GM19351 (cell line): Measurements from ENCODE around the gene FAU.
A peak's percentile ranks its signal among the peaks of the same experiment; 100 is the strongest.

Experiments
- ATAC-seq: cut with Tn5 transposase; IDR thresholded peaks from one replicate; pipeline ENCODE4 v1.9.1; 2021; ENCODE audit warnings: mild to moderate bottlenecking, moderate library complexity; ENCODE audit not compliant: unreplicated experiment

The FAU gene

DNA sequence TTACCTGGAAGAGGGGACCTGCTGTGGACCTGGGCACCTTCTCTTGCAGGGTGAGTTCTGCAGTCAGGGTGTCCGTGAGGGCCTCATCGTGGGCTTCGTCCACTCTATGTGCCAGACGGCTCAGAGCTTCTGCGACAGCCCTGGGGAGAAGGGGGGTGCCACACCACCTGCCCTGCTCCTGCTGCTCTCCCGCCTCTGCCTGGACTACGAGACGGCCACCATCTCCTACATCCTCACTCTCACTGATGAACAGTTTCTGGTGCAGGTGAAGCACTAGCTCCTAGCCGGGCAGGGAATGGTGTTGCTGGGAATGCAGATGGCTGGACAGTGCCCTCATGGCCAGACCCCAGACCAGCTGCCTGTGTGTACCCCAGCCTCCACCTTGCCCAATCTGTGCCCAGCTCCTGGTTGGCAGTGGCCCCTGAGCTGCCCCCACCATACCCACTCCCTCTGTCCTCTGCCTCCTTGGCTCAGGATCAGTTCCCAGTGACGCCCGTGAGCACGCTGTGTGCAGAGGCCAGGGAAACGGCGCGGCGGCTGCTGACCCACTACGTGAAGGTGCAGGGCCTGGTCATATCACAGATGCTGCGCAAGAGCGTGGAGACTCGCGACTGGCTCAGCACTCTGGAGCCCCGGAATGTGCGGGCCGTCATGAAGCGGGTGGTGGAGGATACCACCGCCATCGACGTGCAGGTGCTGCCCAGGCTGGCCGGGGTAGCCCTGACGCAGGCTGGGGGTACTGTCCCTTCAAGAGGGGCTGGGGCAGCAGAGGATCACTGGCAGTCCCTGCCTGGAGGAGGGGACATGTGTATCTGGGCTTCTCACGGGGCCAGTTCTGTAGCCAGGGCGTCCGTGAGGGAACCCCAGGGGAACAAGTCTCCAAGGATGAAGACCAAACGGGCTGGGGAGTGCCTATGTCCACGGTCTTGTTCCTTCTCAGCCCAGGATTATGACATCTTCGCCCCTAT lies 12.4 kb downstream of the FAU start:
- no peak for ATAC-seq

DNA sequence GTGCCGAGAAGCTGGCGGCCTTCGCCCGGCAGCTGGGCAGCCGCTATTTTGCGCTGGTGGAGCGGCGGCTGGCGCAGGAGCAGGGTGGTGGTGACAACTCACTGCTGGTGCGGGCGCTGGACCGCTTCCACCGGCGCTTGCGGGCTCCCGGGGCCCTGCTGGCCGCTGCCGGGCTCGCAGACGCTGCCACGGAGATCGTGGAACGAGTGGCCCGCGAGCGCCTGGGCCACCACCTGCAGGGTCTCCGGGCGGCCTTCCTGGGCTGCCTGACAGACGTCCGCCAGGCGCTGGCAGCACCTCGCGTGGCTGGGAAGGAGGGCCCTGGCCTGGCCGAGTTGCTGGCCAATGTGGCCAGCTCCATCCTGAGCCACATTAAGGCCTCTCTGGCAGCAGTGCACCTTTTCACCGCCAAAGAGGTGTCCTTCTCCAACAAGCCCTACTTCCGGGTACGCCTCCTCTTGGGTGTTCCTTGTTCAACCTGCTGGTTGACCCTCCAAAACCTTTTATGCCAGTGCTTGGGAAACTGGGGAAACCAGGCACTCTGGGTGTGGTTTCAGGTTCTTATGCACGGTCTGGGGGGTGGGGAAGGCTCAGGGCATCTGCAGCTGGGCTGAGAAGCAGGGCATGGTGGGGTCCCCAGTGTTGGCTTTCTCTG lies 13.3 kb downstream of the FAU start:
- no peak for ATAC-seq

DNA sequence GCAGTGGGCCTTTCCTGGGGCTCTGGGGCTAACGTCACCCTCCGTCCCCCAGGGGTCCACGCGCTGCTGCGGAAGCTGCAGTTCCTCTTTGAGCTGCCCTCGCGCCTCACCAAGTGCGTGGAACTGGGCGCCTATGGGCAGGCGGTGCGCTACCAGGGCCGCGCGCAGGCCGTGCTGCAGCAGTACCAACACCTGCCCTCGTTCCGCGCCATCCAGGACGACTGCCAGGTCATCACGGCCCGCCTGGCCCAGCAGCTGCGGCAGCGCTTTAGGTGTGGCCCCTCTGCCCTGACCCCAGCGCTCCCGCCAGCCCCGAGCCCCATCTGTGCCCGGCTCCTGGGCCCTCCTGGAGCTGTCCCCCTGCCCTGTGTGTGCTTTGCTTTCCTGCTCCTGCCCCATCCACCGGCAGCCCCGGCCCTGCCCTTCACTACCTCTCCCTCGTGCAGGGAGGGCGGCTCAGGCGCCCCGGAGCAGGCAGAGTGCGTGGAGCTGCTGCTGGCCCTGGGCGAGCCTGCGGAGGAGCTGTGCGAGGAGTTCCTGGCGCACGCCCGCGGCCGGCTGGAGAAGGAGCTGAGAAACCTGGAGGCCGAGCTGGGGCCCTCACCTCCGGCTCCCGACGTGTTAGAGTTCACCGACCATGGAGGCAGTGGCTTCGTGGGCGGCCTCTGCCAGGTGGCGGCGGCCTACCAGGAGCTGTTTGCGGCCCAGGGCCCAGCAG lies 14.0 kb downstream of the FAU start:
- ATAC-seq = no peak

DNA sequence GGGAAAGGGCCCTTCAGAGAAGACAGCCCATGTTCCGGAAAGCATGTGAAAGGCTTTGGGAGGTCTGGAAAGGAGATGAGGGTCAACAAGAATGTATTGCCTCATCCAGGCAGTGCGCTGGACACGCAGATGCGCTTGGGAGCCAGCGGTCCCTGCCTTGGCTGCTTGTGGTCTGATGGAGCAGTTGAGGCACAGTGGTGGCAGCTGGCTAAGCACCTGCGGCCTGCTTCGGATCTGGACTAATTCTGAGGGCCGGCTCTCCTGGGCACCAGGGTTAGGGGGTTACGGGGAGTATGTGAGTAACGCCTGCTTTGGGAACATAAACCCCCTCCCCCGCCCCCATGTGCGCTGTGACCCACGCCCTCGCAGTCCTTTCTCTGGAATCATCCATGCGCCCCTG lies 14.9 kb downstream of the FAU start:
- no peak for ATAC-seq

DNA sequence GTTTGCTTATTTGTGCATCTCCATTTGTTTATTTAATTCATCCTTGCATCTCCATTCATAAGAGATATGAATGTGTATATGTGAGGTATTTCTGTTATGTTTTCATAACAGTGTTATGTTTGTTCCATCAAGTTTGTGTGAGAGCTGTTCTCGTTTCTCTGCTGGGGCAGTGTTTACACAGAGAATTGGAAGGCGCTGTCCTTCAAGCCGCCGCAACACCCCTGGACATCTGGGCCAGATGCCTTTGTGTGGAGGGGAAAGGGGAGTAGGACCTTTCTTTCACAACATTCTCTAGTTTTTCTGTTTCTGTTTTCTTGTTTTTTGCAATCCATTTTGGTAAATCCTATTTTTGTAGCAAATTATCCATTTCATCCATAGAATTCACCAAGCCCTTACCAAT lies 17.3 kb downstream of the FAU start:
- no peak for ATAC-seq

DNA sequence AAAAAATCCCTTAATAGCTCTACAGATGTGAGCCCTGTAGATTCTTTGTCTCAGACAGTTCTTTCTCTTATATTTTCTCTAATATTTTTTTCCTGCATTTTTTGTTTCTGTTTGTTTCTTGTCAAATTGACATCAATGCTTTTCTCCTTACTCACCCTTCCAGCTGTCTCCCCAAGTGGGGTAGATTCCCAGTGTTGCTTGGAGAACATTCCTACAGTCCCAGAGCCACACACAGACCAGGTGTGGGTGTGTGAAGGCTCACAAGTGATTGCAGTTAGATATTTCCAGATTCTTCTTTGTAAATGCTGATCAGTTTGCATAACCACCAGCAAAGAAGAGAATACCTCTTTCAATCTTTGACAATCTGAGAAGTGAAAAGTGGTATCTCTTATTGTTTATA lies 18.5 kb downstream of the FAU start:
- no peak for ATAC-seq

DNA sequence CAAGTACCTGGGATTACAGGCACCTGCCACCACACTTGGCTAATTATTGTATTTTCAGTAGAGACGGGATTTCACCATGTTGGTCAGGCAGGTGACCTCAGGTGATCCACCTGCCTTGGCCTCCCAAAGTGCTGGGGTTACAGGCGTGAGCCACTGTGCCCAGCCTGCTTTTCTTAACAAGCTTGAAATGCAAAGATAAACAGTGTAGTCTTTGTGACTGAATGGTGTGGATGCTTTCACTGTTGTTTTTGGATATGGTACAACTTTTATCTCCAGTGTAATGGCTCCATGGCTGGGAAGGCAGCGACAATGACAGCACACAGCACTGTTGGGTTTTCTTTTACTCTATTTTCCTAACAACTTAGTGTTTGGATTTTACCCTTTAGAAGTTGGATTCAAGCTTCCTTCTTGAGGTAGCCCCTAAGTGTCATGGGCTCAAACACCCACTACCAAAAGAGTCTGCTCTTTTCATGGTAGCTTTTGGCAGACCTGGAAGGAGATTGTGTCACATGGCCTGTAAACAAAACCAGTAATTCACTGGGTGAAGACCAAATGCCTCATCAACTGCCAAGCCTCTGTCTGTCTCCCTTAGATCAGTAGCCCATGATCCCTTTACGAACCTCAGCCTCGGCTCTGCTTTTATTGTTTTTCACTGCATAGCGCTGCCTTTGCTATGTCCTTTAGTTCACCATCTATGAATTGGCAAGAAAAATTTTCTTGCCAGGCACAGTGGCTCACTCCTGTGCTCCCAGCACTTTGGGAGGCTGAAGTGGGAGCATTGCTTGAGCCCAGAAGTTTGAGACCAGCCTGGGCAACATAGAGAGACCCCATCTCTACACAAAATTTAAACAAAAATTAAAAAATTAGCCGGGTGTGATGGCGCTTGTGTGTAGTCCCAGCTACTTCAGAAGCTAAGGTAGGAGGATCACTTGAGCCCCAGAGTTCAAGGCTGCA lies 19.5 kb downstream of the FAU start:
- no peak for ATAC-seq

DNA sequence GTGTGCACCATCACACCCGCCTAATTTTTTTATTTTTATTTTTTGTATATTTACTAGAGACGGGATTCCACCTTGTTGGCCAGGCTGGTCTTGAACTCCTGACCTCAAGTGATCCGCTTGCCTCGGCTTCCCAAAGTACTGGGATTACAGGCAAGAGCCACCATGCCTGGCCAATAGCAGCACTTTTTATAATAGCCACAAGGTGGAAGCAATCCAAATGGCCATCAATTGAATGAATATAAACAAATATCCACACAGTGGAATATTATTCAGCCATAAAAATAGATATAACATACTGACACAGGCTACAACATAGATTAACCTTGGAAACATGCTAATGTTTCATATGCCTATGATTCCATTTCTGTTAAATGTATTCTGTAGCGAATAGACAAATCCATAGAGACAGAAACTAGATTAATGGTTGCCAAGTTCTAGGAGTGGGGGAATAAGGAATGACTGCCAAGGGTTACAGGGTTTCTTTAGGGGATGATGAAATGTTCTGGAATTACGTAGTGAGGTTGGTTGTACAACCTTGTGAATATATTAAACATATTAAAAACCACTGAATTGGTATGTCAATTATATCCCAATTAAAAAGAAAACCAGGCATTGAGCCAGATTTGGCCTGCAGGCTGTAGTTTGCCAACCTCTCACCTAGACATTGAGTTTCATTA lies 21.1 kb downstream of the FAU start:
- no peak for ATAC-seq

DNA sequence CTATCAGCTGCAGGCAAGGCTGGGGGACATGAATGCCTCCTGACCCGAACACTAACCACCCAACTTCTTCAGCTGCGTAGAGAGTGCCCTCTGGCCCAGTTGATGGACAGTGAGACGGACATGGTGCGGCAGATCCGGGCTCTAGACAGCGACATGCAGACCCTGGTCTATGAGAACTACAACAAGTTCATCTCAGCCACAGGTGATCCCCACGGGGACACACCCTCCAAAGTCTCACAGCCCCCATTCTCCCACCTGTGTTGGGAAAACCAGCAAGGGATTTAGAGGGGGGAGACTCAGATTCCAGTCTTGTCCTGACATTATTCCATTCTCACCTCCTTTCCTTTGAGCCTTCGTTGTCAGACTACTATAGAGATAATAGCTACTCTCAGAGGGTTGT lies 25.0 kb downstream of the FAU start:
- ATAC-seq = no peak

DNA sequence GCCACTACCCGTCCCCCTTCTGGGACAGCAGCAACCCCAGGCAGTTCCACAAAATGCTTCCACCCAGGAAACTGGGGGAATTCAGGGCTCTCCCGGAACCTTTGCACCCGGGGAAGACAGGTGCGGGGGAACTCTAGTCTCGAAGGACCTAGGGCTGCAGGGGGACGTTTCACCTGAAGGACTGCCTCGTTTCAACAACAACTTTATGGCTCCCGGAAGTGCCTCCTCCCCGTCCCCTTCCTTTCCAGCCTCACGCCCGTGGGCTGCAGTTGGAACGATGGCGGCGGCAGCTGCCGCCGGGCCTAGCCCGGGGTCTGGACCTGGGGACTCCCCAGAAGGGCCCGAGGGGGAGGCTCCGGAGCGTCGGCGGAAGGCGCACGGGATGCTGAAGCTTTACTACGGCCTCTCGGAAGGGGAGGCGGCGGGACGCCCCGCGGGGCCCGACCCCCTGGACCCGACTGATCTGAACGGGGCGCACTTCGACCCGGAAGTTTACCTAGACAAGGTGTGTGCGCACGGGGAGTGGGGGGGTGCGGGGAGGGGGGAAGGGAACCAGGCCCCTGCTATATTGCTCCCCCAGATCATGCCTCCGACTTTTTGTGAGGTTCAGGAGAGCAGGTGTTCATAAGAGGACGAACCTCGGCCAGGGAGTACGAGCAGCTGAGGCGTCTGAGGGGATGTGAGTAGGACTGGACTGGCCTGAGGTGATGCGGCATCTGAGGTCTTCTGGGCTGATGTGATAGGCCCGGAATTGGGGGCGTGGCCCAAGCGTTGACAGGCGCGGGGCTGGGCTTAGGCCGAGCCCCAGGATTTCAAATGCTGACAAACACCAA lies 25.7 kb downstream of the FAU start, which contains the start of gene VPS51:
Gene VPS51 (plus strand): TSS at position 241 of the 833 bp plus-strand sequence. CDS start 37 bp downstream, at position 278.
- peak; percentile 92 for ATAC-seq

DNA sequence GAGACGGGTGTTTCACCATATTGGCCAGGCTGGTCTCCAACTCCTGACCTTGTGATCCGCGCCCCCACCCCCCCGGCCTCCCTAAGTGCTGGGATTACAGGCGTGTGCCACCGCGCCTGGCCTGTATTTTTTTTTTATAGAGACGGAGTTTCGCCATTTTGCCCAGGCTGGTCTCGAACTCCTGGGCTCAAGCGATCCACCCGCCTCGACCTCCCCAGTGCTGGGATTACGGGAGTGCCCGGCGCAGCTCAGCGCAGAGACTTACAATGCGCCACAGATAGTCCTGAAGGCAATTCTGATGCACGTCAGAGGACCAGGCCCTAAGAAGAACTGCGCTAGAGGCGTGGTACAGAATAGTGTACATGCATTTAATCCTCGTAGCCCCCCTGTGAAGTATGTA lies 26.5 kb downstream of the FAU start:
- no peak for ATAC-seq

DNA sequence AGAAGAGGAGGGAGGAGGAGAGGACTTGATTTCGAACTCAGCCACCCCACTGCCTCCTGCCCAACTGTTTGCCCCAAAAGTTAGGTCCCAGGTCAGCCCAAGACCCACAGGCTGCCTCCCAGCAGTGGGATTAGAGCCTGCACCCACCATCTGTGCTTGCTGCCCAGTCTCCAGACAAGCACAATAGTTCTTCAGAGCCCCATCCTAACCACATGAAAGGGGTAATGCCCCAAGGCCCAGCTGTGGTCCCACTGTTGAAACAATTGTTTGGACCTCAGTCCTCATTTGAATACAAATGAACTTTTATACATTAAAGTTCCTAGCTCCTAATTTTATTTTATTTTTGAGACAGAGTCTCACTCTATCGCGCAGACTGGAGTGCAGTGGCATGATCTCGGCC lies 31.3 kb downstream of the FAU start:
- no peak for ATAC-seq

DNA sequence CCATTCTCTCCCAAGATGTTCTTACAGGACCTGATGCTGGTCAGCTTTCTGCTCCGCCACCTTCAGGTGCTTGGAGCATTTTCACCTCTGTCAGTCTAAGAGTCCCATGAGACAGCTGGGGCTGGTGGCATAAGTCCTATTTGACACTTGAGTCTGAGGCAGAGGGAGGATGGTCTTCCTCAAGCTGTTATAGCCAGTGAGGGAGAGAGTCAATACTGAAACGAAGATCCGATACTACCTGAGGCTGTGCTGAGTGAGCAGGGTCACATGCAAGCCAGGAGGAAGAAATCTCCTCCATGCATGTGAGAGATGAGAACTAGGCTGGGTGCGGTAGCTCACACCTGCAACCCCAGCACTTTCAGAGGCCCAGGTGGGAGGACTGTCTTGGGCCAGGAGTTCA lies 32.3 kb downstream of the FAU start:
- ATAC-seq = no peak

DNA sequence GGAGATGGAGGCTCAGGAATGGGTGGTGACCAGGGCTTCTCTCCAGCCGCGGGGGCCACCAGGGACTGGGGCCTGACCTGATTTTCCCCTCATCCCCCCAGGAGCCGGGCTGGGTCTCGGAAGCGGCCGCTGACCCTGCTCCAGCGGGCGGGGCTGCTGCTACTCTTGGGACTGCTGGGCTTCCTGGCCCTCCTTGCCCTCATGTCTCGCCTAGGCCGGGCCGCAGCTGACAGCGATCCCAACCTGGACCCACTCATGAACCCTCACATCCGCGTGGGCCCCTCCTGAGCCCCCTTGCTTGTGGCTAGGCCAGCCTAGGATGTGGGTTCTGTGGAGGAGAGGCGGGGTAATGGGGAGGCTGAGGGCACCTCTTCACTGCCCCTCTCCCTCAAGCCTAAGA lies 34.1 kb downstream of the FAU start:
- no peak for ATAC-seq

DNA sequence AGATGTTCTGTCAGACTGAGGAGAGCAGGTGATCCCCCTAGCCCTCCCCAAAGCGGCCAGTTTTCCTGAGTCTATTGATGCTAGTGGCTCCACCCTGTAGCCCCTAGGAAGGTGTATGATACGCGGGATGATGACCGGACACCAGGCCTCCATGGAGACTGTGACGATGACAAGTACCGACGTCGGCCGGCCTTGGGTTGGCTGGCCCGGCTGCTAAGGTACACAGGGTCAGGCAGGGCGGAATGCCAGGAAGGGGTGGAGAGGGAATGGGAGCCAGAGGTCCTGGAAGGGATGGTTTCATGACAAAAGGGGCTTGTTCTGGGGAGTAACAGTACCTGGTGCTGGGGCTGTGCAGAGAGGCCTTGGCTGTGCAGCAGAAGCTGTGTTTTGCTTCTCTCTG lies 34.7 kb downstream of the FAU start:
- ATAC-seq = no peak

DNA sequence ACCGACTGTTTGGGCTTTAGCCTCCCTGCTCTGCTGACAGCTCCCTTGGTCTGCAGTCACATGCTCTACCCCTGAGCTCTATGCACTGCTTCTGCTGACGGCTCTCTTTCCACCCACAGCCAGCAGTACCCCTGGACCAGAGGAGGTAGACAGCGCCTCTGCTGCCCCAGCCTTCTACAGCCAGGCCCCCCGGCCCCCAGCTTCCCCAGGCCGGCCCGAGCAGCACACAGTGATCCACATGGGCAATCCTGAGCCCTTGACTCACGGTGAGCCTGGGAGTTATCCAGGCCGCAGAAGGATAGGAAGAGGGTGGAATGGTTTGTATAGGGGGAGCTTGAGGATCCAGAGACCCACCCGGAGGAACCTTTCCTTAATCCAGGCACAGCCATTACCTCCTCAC lies 35.1 kb downstream of the FAU start:
- ATAC-seq = no peak

DNA sequence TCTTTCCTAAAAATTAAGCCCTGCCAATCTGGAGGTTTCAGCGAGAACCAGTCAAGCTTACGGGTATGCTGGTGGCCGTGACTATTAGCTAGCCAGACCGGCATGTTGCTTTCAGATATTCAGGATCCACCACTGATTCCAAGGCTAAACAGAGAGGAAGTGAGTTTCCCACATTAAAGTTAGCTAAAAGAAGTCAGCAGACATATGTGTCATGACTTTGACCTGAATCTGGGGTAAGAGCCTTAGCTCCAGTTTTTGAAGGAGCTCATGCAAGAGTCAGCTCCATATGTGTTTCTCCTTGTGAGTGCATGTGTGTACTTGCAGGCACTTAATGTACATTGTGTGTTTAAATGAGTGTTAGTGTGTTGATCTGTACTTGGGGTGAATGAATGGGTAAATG lies 36.5 kb downstream of the FAU start:
- no peak for ATAC-seq

DNA sequence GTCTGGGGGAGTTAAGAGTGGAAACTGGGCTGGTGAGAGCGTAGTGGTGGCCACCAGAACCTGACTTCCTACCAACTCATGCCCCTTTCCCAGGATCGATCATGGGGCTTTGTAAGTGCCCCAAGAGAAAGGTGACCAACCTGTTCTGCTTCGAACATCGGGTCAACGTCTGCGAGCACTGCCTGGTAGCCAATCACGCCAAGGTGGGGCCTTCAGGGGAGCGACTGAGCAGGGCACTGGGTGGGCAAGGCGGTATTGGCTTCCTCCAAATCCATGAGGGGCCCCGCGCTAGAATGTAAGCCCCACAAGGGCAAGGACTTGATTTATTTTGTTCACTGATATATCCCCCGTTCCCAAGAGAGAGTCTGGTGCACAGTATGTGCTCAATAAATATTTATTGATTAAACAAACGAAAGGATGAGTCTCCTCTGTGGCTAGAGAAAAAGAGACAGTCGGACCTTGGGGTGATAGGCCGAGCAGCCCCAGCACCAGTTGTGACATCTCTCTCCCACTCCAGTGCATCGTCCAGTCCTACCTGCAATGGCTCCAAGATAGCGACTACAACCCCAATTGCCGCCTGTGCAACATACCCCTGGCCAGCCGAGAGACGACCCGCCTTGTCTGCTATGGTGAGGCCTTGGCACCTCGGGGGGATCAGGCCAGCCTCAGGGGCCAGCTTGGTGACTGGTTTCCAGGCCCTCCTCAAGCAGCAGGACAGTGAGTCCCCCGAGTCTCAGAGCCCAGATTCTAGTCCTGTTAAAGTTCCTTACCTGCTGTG lies 37.1 kb downstream of the FAU start:
- no peak for ATAC-seq
